HG03439 (cell line): ENCODE measurements around the gene PCSK6.
"Not testable (repeated sequence)": the region's sequence is repeated elsewhere in the genome, so short reads cannot be mapped to it uniquely, and the experiment has no call there.

Source experiments
- ATAC-seq: cut with Tn5 transposase; IDR thresholded peaks from one replicate; pipeline ENCODE4 v1.9.1; 2021; ENCODE audit warnings: mild to moderate bottlenecking, moderate library complexity; ENCODE audit not compliant: unreplicated experiment

Gene PCSK6

DNA sequence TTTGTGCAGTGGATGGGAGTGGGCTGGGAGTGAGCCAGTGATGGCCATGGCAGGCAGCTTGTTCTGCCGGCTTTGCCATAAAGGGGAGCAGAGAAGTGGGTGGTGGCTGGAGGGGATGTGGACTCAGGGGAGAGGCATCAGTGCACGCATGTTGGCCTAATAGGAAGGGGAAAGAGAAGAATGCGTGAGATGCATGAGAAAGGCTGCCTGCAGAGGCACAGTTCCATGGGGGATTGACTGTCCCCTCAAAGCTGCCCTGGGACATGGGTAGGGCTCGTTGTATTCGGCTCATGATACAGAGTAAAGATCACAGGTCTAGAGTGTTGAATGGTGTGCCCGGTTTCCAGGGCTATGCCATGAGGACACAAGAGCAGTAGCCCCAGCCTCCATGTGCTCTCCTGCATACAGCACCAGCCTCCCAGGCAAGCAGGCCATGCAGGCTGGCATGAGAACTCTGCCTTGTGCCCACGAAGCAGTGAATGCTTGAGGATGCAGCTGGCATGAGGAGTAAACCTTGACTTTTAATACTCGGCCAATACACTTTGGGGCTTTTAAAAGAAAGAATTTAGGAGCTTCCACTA, 126.4 kb downstream of the PCSK6 start:
- ATAC-seq = no peak

DNA sequence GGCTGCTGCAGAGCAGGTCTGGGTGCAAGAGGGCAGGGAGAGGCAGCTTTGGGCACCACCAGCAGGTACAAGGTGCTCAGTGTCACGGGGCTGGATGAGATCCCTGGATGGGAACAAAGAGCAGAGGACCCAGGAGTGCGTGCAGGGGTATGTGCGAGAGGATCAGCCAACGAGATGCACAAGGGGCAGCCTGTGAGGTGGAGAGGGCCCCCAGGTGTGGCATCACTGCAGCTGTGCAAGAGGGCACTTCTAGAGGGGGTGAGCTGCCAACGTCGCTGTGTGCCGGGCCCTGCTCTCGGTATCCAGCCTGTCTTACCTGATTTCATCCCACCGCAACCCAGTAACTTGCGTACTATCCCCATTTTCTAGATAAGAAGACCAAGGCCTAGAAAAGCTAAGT, 127.1 kb downstream of the PCSK6 start:
- ATAC-seq = no peak

DNA sequence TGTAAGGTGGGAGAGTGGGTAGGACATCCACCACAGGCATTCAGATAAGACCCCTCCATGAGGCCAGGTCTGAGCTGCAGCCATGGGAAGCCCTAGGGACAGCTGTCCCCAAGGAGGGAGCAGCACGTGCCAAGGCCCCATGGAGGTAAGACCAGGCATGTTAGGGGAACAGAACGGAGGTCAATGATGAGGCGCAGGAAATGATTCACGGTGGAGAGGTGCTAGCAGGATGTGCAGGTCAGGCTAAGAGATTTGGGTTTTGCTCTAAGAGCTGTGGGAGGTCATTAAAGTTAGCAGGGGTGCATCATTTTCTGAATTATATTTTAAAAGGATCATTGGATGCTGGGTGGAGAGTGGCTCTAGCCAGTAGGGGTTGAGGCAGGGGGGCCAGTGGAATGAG, 128.1 kb downstream of the PCSK6 start:
- no peak for ATAC-seq

DNA sequence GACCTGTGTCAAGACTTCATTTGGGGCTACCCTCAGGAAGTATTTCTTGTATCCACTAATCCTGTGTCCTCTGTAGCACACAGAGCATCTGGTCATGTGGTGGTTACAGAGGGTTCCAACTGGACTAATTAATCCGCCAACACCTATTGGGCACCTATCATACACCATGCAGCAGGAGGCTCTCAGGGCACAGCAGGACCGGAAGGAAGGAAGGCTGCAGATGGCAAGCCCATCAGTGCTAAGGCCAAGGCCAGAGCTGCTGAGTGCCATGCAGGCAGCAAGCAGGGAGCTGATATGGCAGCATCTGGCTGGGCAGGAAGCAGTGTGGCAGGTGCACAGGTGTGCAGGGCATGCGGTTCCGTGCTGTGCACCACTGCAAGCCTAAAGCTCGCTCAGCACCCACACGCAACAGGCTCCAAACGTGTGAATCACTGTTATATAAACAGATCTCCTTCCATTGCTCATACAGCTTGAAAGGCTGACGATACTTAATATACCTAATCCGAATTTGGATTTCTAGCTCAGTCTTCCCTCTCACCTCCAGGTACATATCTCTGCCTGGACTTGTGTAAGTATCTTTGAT, 130.1 kb downstream of the PCSK6 start:
- ATAC-seq = no peak

DNA sequence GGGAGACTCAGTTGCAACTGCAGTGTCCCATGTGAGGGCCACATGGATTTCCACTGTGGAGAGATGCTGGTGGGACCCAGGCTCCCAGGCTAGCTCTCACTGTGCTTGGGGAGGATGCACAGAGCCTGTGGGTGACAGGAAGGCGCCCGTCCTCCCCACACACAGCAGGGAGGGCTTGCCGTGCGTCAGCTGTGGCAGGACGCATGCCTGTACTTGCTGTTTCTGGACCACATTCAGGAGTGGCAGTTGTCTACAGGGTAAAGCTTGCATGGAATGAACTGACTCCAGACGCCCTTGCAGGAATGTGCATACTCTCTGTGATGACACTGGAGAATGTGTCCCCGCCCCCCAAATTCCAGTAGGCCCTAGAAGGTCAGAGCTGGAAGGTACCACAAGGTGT, 130.6 kb downstream of the PCSK6 start:
- ATAC-seq = no peak

DNA sequence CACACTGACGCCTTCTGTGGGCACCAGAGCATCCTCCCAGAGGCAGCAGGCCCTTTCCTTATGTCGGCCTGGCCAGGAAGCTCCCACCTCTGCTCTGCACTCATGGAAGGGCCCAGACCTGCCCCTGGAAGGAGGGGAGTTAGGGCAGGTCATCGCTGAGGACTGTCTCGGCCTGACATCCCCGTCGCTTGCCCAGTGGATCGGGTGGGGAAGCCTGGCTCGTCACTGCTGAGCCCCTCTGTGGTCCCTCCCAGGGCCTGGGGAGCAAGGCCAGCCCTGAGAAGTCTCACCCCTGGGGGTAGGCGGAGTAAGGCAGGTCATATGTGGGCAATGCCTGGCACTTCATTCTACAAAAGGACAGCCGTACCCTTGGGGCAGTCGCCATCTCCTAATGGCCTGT, 131.6 kb downstream of the PCSK6 start:
- ATAC-seq = no peak

DNA sequence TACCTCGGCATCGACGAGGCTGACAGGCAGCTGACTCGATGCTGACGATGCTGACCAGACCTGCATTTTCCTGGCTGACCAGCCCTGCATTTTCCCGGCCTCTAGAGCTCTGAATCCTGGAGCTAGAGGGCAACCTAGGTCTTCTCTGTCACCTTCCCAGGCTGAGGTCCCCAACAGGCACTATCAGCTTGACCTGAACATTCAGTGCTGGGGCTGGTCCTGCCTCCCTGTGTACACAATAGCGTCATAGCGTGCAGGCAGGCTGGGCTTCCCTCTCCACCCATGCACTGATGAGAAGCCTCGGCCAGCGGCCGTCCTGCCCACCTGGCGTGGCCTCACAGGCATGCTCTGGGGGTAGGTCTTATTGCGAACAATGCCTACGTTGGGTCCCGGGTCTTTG, 132.2 kb downstream of the PCSK6 start:
- ATAC-seq = no peak

DNA sequence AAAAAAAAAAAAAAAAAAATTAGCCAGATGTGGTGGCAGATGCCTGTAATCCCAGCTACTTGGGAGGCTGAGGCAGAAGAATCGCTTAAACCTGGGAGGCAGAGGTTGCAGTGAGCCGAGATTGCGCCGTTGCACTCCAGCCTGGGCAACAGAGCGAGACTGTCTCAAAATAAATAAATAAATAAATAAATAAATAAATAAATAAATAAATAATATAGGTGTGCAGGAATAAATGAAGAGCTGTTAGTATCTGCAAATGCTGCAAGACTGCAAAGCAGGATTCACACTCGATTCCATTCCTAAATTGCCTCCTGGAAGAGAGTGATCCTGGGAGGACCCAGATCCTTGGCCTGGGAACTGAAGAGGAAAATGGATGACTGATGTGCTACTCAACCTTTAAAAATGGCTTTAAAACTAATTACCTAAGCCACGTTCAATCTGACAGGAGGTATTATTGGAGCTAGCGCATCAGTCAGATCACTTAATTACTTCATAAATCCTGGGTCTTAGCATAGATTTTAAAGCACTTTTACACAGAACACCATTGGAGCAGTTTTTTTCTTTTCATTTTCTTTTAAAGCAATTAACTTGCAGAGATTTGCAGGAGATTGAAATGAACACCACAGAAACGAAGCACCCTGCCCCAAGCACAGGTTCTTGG, 132.9 kb downstream of the PCSK6 start:
- ATAC-seq = not testable (repeated sequence)

DNA sequence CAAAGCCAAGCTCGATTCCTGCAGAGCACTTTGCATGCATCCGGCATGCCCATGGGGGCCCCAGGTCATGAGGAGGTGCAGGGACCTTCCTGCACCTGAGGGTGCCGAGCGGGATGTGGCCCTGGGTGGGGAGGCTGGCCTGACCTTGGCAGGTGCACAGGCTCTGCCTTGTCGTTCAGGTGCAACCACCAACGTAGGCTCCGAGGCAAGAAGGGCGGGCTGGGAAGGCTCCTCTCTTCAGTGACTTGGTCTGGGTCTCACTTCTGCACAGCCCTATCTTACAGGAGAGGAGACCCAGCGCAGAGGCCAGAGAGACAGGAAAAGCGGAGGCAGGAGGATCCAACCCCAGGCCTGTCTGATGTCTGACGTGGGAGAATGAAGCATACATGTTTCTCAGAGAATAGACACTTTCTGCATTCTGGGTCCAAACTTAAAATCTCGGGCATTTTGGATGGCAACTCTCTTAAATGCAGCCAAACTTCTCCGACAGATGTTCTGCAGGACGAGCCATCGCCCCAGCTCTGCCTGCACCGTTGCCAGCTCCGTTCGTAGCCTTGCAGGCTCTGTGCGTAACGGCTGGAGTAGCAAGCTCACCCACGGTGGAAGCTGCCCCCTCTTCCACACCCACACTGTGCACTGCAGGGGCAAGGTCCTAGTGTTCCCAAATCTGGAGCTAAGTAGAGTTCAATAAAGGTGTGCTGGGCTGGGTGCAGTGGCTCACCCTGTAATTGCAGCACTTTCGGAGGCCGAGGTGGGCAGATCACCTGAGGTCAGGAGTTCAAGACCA, 133.6 kb downstream of the PCSK6 start:
- ATAC-seq = no peak

DNA sequence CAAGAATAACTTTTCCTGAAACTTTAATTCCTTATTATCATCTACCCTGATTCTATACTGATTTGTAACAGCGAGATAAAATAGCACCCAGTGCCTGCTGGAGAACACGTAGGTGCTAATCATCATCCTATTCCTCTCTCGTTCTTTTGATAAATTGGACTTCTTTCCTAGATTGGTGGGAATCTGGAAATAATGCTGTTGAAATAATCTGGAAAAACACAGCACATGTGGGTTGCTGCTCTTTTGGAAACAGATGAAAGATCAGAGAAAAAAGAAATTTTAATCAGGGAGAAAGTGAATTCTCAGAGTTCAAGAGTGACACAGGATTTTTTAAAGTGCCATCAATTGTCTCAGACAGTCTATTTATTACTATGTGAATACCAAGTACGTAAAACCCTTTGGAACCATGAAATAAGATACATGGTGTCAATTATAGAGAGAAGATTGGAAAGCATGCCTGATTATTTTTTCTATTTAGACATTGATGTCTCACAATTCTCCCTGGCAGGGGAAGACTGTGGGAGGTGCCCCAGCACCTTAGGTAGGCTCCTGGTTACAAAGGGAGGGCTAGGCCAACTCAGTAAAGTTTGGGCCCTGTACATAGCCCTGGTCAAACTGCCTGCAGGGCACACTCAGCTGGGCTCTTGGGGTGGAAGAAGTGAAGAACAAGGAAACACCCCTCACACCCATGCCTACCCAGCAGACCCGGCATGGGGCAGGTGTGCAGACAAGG, 134.4 kb downstream of the PCSK6 start:
- ATAC-seq = no peak

DNA sequence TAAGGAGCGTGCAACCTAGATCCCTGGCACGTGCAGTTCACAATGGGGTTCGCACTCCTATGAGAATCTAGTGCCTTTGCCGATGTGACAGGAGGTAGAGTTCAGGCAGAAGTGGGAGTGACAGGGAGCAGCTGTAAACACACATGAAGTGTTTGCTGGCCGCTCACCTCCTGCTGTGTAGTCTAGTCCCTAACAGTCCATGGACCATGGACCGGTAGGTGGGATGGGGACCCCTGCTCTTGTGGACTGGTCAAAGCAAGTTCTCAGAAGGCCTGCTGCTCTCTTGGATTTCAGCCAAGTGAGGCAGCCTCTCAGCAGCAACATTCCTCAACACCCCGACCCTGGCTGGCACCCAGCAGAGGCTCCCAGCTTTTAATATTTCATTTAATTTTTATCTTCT, 136.3 kb downstream of the PCSK6 start:
- ATAC-seq = no peak

DNA sequence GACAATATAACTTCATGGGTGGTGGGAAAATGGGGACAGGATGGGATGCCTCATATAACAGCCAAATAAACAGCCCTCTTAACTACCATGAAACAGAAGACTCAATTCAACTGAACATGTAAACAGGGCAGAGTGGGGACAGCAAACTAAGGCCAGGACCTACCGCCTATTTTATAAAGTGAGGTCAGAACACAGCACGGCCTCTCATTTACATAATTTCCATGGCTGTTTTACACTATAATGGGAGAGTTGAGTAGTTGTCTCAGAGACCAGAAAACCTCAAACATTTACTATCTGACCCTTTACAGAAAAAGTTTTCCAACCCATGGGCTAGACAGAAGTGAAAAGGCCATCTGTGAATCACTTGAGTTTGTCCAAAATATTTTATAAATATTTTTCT, 137.8 kb downstream of the PCSK6 start:
- no peak for ATAC-seq

DNA sequence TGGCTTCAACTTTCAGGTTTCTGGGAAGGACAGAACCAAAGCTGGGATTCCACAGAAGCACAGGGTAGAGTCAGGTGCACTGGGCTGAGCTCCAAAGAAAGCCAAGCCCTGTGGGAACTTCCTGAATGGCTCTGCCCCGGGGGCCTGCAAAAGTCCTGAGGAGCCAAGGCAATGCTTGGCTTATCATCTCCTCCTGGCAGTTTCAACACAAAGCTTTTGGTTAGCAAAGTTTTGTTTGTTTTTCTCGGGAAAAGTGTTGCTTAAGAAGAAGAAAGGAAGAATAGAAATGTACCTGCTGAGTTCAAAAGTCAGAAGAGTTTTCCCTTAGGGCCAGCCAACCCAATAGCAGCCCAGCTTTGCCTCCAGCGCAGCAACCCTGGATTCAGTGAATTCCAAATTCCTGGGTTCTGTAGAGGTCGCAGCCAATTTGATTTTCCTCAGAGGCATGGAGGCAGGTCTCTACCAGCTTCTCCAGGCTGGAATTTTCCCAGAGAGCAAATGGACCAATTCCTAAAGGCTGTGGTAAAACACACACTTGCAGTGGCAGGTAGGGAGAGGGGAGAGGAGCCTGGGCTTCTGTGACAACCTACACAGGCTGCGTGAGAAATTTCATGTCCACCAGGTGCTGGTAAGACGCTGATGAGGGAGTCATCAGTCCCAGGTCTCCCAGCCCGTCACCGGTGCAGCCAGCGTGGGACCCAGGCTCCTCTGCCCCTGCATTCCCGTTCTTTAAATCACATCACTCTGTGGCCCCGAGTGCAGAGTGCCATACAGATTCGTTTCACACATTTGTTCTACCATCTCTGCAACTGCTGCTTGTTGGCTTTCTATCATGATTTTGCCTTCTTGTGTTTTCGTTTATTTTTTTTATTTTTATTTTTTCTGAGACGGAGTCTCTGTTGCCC, 140.2 kb downstream of the PCSK6 start:
- no peak for ATAC-seq

DNA sequence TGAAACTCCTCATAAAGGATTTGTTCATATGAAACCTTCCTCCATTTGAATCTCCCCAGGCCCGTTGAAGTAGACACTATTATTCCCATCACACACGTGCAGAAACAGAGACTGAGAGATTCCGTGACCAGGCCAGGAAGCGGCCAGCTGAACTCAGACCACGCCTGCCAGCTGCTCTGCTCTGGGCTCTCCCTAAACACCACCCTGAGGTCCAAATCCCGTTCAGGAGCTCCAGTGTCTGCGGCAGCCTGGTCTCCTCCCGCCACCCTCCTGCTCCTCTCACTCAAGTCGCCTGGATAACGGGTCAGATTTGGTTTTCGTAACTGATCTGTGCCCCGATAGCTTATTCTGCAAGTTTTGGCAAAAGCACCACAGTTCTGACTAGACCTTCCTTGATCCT, 140.9 kb downstream of the PCSK6 start:
- ATAC-seq = no peak

DNA sequence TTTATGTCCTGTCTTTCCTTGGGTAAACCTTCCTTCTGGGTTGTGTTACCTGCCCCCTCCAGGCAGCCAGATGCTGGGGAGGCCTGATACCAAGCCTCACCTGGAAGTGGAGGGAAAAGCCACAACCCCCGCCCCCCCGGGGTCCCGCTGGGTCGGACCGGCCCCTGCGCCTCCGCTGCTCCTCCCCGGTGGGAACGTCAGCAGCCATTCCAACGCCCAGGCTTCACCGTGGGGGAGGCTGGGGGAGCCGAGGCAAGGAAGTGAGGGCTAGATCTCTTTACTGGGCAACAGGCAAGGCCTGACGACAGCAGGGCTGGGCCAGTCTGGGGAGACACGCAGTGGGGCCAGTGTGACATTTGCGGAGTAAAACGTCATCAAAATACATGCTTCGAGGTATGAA, 141.5 kb downstream of the PCSK6 start:
- ATAC-seq = no peak

DNA sequence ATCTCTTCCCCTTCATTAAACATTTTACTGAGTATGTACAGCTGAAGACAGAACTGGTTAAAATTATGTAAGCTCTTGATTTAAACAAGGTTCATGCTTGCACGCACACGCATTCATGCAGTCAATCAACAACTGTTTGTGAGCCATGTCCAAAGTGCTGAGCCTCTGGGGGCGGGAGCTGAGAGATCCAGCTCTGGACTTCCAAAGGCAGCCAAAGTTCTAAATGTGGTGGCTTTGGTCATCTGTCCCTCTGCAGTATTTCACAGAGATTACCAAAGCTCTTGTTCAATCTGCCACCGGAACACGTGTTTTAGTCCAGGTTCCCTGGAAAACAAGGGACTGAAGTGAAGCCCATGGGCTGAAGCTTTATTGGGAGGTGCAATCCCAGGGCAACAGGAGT, 142.1 kb downstream of the PCSK6 start:
- no peak for ATAC-seq

DNA sequence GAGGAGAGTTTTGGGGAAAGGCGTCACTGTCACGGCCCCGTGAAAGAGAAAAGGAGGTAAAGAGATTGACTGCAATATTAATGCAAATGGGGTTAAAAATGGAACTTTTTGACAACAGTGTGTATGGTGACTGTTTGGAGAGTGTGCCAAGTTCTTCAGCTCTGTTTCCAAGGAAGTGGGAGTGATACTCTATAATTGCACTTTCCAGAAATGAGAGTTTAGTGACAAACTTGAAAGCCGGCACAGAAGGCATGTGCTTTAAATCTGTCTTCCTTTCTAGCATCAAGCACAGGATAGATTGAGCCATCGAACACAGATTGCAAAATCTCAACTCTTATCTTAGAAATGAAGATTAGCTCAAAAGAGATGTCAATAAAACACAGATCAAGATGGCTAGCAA, 142.6 kb downstream of the PCSK6 start:
- ATAC-seq = no peak

DNA sequence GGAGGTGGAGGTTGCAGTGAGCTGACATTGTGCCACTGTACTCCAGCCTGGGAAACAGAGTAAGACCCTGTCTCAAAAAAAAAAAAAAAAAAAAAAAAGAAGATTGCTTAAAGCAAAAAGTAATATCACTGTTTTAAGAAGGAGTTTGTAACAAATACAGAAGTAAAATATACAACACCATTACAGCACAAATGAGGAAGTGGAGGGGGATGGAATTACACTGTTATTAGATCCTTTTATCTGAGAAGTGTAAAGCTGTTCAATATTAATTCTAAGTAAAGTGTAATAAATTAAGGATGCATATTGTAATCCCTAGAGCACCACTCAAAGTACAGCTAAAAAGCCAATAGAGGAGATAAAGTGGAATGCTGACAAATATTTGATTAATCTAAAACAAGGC, 147.5 kb downstream of the PCSK6 start:
- ATAC-seq = no peak

DNA sequence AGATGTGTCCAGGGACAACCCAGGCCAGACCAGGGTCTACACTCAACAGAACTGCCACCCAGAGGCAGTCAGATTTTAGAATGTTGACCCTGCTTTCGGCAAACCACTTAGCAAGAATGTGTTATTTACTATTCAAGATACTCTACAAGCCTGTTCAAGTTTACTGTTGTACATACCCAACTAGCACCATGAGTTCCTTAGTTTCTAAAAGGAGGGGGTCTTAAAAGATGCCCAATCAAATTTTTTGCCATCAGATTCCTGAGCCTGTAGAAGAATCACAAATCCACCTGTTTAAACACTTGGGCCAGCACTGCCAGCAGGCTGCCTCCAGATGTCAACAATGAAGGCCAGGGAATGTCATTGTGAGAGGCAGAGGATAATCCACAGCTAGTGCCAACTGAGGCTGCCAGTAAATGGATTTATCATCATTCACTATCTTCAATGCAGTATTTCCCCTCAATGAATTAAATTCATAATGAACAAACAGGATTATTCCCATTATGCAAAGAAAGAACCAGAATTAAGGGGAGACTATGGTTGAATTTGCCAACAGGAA, 150.9 kb downstream of the PCSK6 start:
- no peak for ATAC-seq

DNA sequence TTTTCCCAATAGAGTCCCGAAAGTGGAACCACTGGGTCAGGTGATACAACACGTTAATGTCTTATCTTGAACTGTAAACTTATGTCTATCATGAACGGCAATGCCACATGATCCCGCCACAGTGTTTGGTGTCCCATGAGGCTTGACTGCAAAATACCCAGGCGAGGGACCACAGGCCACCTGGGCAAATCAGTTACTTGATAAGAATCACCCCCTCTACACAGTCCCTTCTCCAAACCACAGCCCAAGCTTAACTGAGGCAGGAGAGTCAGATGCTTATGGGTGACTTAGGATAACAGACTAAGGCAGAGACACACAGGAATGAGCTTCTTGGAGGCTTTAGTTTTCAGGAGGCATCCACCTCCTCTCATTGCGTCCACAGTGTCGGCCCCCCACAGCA, 151.5 kb downstream of the PCSK6 start:
- no peak for ATAC-seq
